CD1c-positive myeloid dendritic cell (primary cell): ENCODE data around the gene FCRL6.

Experiments
- DNase-seq: peaks from one replicate; pipeline ENCODE4 v3.0.0-alpha.2; 2016; ENCODE audit errors: extremely low spot score

Gene FCRL6

DNA sequence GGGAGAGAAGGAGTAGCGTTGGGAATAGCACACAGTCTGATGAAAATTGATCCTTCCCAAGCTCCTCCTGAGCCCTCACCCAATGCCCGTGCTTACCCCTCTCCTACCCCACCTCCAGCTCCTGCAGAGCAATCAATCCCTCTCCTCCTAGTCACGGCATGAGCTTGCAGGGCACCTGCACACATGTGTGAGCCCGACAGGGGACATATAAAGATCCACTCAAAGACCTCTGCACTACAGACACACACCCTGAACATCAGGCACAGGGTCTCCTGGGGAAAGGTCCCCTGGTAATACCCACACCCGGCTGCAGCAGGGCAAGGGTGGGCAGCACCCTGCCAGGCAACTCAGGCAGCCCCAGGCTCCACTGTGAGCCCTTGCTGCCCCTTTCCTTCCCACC lies 59.9 kb downstream of the FCRL6 start:
- DNase-seq, result no peak

DNA sequence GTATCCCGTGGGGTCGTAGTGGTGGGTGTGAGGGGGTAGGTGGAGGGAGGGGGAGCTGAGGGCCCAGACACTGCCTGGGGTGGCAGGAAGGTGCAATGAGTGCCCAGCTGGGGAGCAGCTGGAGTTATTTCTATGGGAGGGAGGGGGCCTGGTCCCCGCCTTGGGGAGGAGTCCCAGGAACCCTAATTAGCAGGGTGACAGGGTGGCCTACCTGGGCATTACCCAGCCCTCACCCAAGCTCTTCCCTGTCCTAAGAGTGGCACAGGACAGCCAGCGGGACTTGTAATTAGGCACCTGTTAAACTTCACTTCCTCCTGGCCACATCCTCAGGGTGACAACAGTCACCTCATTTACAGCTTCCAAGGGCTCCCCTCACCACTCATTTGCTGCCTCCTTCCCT lies 60.4 kb downstream of the FCRL6 start, which contains the start of gene VSIG8:
VSIG8 (minus strand) TSS at position 101 of the 400 bp plus-strand sequence. CDS start 136 bp downstream, outside the sequence.
- DNase-seq, result no peak

DNA sequence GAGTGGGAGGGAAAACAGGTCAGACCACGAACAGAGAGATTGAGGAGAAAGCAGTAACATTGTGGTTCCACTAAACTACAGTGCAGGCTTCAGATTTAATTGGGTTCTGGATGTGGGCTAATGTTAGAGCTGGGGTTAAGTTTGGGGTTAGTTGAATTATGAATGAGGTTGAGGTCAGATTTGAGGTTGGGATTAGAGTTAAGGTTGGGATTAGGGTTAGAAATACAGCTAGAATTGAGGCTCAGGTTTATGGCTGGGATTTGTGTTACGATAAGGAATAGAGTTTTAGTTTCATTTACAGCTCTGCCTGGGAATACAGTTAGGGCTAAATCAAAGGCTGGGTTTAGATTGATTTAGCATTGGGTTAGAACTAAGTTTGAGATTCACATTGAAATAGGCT lies 62.1 kb downstream of the FCRL6 start:
- DNase-seq, result no peak
